Heart left ventricle (tissue), 13 donors: ENCODE results near the gene GAPVD1.

Experiments used
- CTCF ChIP-seq, 12 donors: fragments of 200-600 bp; sonication (generic) in 4 of 12; IDR thresholded peaks; one replicate each; pipeline versions ENCODE4 v1.5.0 to v1.8.0; 2018 to 2022; ENCODE audit warnings: antibody characterized with exemption in 12 of 12, mild to moderate bottlenecking in 5 of 12
- POLR2A ChIP-seq, 2 donors: fragments of 450-650 bp; IDR thresholded peaks; one replicate each; pipeline ENCODE4 v1.6.1; 2017; ENCODE audit warnings: antibody characterized with exemption in 2 of 2, mild to moderate bottlenecking in 2 of 2, moderate library complexity in 2 of 2
- donor health status: ischemic (EF 13 %, LVEDD 7.1; RV severe dilation, severe dysfunction).
- donor health status: DM: no; HTN: yes; CAD: no.
- donor health status: DM: no; HTN: no; CAD: no.
- donor health status: ischemic (EF 25% LVEDD 6.9; RV normal size, moderate dysfunction).
- donor health status: ischemic (EF 25% LVEDD 5.7; RV mildly dilated, moderate dysfunction).
- donor health status: ischemic (EF 35%, LVEDD 5.7; RV mildly dilated, moderate dysfunction).
- donor health status: nonischemic (EF 11% LVEDD 7.7; RV severe dilation, severe dysfunction).
- donor health status: DM: yes; HTN: yes; CAD: no.
- donor health status: PGD.
- donor health status: ischemic (EF 29% LVEDD 5.4; RV normal size, mild dysfunction).
- donor health status: nonischemic (EF 23%, LVEDD 6.1; RV moderate dilation, normal function).

GRCh38 chr9:125396799-125397198, 135.2 kb downstream of the GAPVD1 start:
- TF ChIP-seq CTCF (IDR thresholded peaks at IDR 0.05), result no peak
- TF ChIP-seq POLR2A (IDR thresholded peaks at IDR 0.05), result no peak
